HUES6 (cell line): ENCODE data around the gene ZNF341.
"Not testable (repeated sequence)": the region's sequence is repeated elsewhere in the genome, so short reads cannot be mapped to it uniquely, and the experiment has no call there.

Experiments
- H3K27ac ChIP-seq: 2 replicates; pipeline ENCODE4 v1.7.0; 2013; ENCODE audit warnings: low read depth, mild to moderate bottlenecking, low read length, inconsistent platforms
- H3K27me3 ChIP-seq: 2 replicates; pipeline ENCODE4 v1.6.1; 2013; ENCODE audit warnings: low read length; ENCODE audit not compliant: control insufficient read depth, insufficient read depth
- H3K36me3 ChIP-seq: 2 replicates; pipeline ENCODE4 v1.6.1; 2013; ENCODE audit warnings: low read length; ENCODE audit not compliant: control insufficient read depth, insufficient read depth
- H3K4me1 ChIP-seq: 2 replicates; pipeline ENCODE4 v1.6.1; 2013; ENCODE audit warnings: low read length; ENCODE audit not compliant: control insufficient read depth, insufficient read depth
- H3K4me3 ChIP-seq: 2 replicates; pipeline ENCODE4 v1.5.1; 2013; ENCODE audit warnings: low read depth, low read length
- H3K9ac ChIP-seq: one replicate; pipeline ENCODE4 v1.6.1; 2013; ENCODE audit warnings: mild to moderate bottlenecking, low read length
- H3K9me3 ChIP-seq: 2 replicates; pipeline ENCODE4 v1.6.1; 2013; ENCODE audit warnings: low read depth, low read length; ENCODE audit not compliant: control insufficient read depth, insufficient read depth

The ZNF341 gene

GRCh38 chr20:33753763-33754162, 22.0 kb downstream of the ZNF341 start:
- Histone ChIP-seq H3K36me3 (peaks cover 11% of the 10 kb centered on the region; the same call in 1 of the 2 replicates), H3K9ac (no peak overlapping the region), H3K27me3 (no peaks in the 10 kb centered on the region), H3K4me3 (no peak overlapping the region), H3K27ac (no peak overlapping the region), H3K4me1 (peaks cover 5% of the 10 kb centered on the region), H3K9me3 (no peaks in the 10 kb centered on the region)

DNA sequence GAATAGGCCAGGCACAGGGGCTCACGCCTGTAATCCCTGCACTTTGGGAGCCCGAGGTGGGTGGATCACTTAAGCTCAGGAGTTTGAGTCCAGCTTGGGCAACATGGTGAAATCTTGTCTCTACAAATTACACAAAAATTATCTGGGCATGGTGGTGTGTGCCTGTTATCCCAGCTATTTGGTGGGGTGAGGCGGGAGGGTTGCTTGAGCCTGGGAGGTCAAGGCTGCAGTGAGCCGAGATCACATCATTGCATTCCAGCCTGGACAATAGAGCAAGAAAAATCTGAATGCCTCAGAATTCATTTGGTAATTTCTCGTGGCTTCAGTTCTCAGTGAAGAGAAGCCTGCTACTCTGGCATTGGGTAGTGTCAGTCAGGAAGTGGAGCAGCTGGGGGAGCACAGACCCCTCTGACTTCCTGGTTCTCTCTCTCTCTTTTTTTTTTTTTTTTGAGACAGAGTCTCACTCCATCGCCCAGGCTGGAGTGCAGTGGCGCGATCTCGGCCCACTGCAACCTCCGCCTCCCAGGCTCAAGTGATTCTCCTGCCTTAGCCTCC, 24.2 kb downstream of the ZNF341 start:
- peaks cover 14% of the 10 kb centered on the region for H3K36me3 ChIP-seq
- H3K27ac ChIP-seq, H3K9ac ChIP-seq, H3K4me1 ChIP-seq, H3K4me3 ChIP-seq, H3K27me3 ChIP-seq, H3K9me3 ChIP-seq: not testable (repeated sequence)

- peaks cover 14% of the 10 kb centered on the region for H3K36me3 ChIP-seq
Measured at GRCh38 chr20:33757046-33757445, 25.2 kb downstream of the ZNF341 start.

DNA sequence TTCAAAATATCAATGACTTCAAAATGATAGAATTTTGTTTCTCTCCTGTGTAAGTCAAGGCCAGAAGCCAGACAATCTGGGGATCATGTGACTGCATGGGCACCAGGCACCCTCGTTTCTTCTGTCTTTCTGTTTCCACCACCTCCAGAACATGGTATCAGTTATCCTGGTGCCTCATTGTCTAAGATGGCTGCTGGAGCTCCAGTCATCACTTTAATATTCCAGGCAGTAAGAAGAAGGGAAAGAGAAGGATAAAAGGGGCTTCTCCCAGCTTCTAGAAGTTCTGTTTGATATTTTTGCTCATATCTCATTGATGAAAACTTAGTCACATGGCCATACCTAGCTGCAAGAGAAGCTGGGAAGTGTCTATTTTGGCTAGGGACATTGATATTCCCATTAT, 25.7 kb downstream of the ZNF341 start:
- no peaks in the 10 kb centered on the region for H3K27me3 ChIP-seq
- H3K36me3 ChIP-seq, result peaks cover 14% of the 10 kb centered on the region
- no peaks in the 10 kb centered on the region for H3K9me3 ChIP-seq
- H3K4me3 ChIP-seq, result no peak overlapping the region
- no peak overlapping the region for H3K9ac ChIP-seq
- H3K4me1 ChIP-seq, result peaks cover 5% of the 10 kb centered on the region
- no peak overlapping the region for H3K27ac ChIP-seq

More at GRCh38 chr20:33757046-33757445, 25.2 kb downstream of the ZNF341 start:
- no peak overlapping the region for H3K4me3 ChIP-seq
- H3K4me1 ChIP-seq, result peaks cover 5% of the 10 kb centered on the region
- no peak overlapping the region for H3K27ac ChIP-seq
- no peaks in the 10 kb centered on the region for H3K9me3 ChIP-seq
- no peak overlapping the region for H3K9ac ChIP-seq
- no peaks in the 10 kb centered on the region for H3K27me3 ChIP-seq

- H3K36me3 ChIP-seq, result peaks cover 9% of the 10 kb centered on the region
- no peak overlapping the region for H3K4me3 ChIP-seq
- H3K9me3 ChIP-seq, result no peaks in the 10 kb centered on the region
- H3K9ac ChIP-seq, result no peak overlapping the region
- H3K27ac ChIP-seq, result no peak overlapping the region
- H3K27me3 ChIP-seq, result no peaks in the 10 kb centered on the region
- no peaks in the 10 kb centered on the region for H3K4me1 ChIP-seq
Measured at GRCh38 chr20:33761698-33762250, 30.0 kb downstream of the ZNF341 start.

- Histone ChIP-seq H3K36me3 (peaks cover 4% of the 10 kb centered on the region; the same call in 1 of the 2 replicates), H3K27ac (no peak overlapping the region), H3K4me1 (0 out of 2 replicates have a peak, but pooled peaks cover 4% of the 10 kb centered on the region), H3K4me3 (no peak overlapping the region), H3K9me3 (no peaks in the 10 kb centered on the region), H3K27me3 (no peaks in the 10 kb centered on the region), H3K9ac (no peak overlapping the region)
Measured at GRCh38 chr20:33765099-33765498, 33.3 kb downstream of the ZNF341 start.

DNA sequence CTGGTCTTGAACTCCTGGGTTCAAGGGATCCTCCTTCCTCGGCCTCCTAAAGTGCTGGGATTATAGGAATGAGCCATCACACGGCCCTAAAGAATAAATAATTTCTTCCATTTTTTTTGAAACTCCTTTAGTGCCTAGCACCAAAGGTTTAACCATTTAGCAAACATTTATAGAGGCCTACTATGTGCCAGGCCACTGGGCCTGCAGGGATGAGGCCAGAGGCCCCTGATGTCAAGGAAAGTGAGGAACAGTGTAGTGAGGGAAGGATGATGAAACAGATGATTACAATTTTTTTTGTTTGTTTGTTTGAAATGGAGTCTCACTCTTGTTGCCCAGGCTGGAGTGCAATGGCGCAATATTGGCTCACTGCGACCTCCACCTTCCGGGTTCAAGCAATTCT, 33.8 kb downstream of the ZNF341 start:
- Histone ChIP-seq H3K36me3 (peaks cover 4% of the 10 kb centered on the region; the same call in 1 of the 2 replicates), H3K9me3 (no peaks in the 10 kb centered on the region), H3K27ac (no peak overlapping the region), H3K4me1 (0 out of 2 replicates have a peak, but pooled peaks cover 4% of the 10 kb centered on the region), H3K27me3 (no peaks in the 10 kb centered on the region), H3K9ac (no peak overlapping the region), H3K4me3 (no peak overlapping the region)

DNA sequence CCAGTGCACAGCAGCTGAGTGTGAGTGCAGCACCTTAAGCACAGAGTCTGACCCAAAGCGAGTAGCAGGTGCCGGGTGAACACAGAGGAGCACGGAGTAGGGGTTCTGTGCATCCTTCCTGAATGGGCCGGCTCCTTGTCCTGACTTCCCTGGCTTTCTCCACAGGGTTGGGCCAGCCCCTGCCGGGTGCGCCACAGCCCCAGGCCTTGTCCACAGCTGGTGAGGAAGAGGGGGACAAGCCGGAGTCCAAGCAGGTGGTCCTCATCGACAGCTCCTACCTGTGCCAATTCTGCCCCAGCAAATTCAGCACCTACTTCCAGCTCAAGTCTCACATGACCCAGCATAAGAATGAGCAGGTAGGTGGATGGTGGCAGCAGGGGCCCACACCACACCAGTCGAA, 34.9 kb downstream of the ZNF341 start:
- H3K36me3 ChIP-seq, result peaks cover 4% of the 10 kb centered on the region; the same call in 1 of the 2 replicates

GRCh38 chr20:33767777-33768138, 36.0 kb downstream of the ZNF341 start:
- H3K4me1 ChIP-seq, result 0 out of 2 replicates have a peak, but pooled peaks cover 4% of the 10 kb centered on the region
- H3K9ac ChIP-seq, result no peak overlapping the region
- H3K4me3 ChIP-seq, result no peak overlapping the region
- H3K36me3 ChIP-seq, result peaks cover 4% of the 10 kb centered on the region; the same call in 1 of the 2 replicates
- H3K27me3 ChIP-seq, result no peaks in the 10 kb centered on the region
- no peak overlapping the region for H3K27ac ChIP-seq
- no peaks in the 10 kb centered on the region for H3K9me3 ChIP-seq

More for the DNA sequence above, 34.9 kb downstream of the ZNF341 start:
- Histone ChIP-seq H3K27ac (no peak overlapping the region), H3K27me3 (no peaks in the 10 kb centered on the region), H3K4me3 (no peak overlapping the region), H3K9ac (no peak overlapping the region), H3K4me1 (0 out of 2 replicates have a peak, but pooled peaks cover 4% of the 10 kb centered on the region), H3K9me3 (no peaks in the 10 kb centered on the region)

- 0 out of 2 replicates have a peak, but pooled peaks cover 4% of the 10 kb centered on the region for H3K4me1 ChIP-seq
- no peak overlapping the region for H3K9ac ChIP-seq
- no peak overlapping the region for H3K27ac ChIP-seq
- peaks cover 4% of the 10 kb centered on the region; the same call in 1 of the 2 replicates for H3K36me3 ChIP-seq
- no peaks in the 10 kb centered on the region for H3K27me3 ChIP-seq
- no peaks in the 10 kb centered on the region for H3K9me3 ChIP-seq
- H3K4me3 ChIP-seq, result no peak overlapping the region
Measured at GRCh38 chr20:33769043-33769442, 37.2 kb downstream of the ZNF341 start.

DNA sequence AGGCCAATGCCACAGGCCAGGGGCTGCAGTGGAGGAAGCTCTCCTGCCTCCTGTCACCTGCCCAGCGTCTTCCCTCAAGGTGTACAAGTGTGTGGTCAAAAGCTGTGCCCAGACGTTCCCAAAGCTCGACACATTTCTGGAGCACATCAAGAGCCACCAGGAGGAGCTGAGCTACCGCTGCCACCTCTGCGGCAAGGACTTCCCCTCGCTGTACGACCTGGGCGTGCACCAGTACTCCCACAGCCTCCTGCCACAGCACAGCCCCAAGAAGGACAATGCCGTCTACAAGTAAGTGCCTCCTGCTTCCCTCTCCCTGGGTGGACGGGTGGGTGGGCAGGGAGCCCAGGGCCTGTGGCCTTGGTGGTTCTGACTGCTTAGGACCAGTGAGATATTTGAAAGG, 38.2 kb downstream of the ZNF341 start:
- H3K4me3 ChIP-seq, result no peak overlapping the region
- peaks cover 4% of the 10 kb centered on the region; the same call in 1 of the 2 replicates for H3K36me3 ChIP-seq
- H3K27me3 ChIP-seq, result no peaks in the 10 kb centered on the region
- no peaks in the 10 kb centered on the region for H3K9me3 ChIP-seq
- H3K9ac ChIP-seq, result no peak overlapping the region
- no peak overlapping the region for H3K27ac ChIP-seq
- 0 out of 2 replicates have a peak, but pooled peaks cover 4% of the 10 kb centered on the region for H3K4me1 ChIP-seq
